T follicular helper cell (primary cell): Measurements from ENCODE around the gene C1orf116.
A peak's percentile ranks its signal among the peaks of the same experiment; 100 is the strongest.

Experiments used
- DNase-seq: peaks from one replicate; pipeline ENCODE4 v3.0.0-alpha.2; 2020; ENCODE audit warnings: low read depth

The C1orf116 gene

DNA sequence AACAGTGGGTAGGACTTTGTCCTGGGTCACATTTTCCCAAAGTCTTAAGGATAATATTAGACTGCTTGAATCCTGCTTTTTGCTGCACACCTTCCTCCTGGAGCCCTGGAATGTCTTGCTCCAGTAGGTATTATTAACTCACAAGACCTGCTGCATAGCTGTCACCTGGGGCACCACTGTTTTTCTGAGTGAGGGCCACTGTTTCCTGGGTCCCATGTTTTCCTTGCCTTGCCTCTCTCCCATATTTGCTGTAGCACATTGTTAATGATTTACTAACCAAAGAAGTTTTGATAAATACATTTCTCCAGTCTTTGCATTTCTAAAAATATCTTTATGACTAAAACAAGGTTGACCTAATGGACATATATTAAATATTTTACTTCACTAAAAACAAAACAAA, 39.8 kb downstream of the C1orf116 start:
- no peak for DNase-seq

DNA sequence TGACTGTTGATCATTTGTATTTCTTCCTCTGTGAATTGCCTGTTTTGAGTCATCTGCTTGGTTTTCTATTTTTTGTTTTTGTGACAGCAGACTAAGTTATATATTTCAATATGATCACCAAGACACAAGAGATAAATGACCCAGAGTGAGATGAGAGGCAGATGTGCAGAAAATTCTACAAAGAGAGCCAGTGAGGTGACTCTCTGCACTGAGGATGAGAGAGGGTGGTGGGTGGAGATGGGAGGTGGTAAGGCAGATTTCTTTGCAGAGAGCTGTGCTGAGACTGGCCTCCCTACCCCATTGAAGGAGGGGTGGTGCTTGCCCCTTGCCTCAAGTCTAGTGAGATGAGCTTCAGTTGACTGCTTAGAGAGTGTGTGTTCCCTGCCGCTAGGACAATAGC, 44.7 kb downstream of the C1orf116 start:
- no peak for DNase-seq

DNA sequence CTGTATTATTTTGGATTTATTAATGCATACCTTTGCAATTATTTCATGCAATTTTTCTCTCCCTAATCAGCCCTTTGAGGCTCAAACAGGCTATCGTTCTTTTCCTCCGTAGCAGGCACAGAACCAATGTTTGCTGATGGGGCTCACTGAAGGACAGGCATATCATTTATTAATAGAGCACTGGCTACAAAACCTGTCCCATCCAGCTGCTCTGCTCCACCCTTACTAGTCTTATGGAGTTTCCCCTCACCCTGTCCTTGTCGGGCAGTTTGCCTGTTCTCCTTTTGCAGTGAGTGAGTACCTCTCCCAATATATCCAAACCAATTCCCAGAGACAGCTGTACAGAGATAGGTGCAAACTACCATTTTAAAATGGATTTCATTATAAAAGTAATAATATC, 45.7 kb downstream of the C1orf116 start:
- no peak for DNase-seq

DNA sequence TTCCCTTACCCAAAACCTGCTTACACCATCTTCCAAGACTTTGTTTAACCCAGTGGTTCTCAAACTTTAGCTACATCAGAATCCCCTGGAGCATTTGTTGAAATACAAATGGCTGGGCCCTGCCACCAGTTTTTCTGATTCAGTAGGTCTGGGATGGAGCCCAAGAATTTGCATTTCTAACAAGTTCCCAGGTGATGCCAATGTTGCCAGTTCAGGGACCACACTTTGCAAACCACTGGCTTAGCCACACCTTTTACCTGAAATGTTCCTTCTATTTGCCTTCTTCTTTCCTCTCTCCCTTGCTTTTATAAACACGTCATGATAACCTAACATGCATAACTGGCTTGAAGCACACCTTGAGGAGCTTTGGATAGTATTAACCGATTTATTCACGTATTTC, 46.2 kb downstream of the C1orf116 start:
- no peak for DNase-seq

DNA sequence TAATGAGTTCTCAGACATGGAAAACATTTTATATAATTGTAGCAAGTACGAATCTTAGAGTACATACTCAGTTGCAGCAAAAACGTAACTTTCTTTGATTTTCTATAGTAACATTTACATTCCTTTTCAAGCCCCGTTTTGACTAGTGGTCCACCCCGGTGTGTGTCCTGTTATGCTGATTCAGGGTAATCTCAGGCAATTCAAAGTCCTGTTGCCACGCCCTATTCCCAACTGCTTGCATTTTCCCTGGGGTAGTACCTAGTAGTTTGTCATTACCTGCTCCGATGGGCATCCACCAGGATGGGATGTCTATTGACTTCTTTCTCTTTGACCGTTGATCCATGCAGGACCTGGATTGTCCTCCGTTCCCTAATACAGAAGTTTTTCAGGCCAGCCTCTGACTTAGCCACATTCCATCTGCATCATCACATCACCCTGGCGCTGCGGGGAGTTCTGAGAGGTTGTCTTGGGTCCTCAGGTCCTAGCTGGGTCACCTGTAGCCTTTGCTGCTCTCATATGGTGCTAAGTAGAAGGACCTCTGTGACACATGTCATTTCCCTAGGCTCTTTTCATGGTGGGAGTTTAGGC, 47.3 kb downstream of the C1orf116 start:
- DNase-seq, result no peak

DNA sequence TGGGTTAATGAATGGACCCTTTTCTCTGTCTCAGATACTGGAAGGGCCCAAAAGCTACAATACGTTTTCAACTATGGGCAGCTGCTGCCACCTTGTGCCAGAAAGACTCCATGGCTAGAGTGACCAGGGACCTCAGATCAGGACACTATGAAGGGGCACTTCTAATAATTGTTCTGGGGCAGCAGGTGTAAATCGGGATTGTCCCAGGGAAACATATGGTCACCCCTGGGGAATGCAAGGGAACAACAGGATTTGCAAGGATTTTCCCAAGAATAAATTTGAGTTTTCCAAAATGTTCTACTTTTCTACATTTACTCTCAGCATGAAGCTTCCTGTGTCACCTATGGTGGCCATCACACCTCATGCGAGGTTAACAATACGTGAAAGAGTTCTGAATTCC, 50.3 kb downstream of the C1orf116 start:
- DNase-seq, result peak; percentile 45

DNA sequence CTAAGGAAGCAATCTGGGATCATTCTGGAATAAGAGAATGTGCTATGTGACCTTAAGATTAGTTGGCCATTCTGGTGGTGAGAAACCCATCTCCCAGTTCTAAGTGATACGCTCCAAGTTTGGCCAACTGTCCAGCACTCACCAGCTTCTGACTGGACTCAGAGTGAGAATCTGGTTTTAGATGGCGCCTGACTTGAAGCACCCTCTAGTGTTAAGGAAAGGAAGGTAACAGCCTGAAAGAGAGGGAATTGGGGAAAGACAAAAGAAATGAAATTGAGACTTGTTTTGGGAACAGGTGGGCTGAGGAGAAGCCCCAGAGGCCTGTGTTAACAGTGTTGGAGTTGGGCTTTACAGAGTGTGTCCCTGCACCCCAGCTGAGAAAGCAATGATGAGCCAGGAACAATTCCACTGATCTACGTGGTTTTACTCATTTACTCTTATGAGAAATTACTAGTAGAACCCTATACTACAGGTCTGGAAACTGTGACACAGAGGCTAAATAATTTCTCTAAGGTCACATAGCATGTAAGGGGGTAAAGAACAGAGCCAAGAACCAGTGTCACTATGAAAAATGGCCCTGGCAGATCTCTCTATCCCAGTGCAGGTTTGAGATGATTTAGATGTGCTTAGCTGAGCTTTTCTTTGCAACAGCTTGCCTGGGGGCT, 53.0 kb downstream of the C1orf116 start:
- no peak for DNase-seq

DNA sequence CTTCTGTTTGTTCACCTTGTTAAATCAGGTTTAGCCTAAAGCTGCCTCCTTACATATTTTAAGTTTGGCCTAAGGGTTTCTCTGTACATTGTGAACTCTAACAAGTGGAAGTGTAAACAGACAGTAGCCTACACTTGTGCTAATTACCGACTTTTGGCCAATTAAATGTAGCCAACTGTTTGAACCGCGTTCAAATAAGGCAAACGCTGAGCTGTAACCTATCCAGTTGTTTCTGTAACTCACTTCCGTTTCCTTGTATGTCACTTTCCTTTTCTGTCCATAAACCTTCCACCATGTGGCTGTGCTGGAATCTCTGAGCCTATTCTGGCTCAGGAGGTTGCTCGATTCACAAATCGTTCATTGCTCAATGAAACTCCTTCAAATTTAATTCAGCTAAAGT, 54.3 kb downstream of the C1orf116 start:
- no peak for DNase-seq

DNA sequence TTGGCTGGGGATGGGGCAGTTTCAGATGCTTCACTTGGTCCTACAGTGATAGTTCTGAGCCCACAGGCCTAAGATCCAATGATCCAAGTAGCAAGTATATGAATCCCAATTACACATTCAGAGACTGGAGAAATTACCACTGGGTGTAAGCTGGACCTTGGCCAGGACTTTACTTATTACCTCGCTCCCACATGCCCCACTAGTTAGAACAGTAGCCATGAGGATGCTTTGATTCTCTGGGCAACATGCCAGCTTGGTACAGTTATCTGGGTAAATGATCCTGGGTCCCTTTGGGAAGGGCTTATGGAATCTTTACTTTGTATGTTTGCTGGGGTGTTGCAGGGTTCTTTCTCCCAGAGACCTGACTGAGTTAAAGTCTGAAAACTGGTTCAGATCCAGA, 57.2 kb downstream of the C1orf116 start:
- no peak for DNase-seq

DNA sequence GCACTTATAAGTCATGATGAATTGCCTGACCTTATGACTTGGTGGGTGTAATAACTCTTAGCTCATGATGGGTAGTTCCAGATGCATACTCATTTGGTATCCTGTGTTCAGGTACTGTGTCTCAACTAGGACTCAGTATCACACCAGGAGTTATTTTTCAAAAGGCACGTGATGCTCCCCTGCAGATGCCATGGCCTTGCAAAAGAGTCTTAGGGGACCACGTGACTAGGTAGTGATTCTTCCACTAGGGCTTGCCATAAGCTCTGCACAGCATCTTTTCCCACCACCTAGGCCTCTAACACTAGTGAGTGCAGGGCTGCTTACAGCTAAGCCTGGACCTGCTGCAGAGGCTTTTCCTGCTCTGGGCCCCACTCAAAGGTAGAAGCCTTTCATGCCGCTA, 58.4 kb downstream of the C1orf116 start:
- DNase-seq, result no peak

DNA sequence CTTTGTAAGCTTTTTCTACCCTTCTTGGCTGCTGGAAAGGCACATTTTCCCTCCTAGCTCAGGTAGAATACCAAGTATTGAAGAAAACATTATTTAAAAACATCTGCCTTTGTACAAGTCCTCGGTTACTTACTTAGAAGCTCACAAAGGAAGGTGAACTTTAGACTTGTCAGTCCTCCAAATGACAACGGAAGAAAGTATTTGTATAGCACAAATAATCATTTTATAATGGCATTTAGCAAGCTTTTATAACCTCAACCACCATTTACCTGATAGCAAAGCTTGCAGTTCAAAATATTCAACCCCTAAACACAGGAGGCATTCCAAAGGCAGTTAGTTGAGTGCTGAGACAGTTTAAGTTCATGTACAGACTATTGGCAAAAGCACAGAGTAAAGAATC, 59.8 kb downstream of the C1orf116 start:
- no peak for DNase-seq

DNA sequence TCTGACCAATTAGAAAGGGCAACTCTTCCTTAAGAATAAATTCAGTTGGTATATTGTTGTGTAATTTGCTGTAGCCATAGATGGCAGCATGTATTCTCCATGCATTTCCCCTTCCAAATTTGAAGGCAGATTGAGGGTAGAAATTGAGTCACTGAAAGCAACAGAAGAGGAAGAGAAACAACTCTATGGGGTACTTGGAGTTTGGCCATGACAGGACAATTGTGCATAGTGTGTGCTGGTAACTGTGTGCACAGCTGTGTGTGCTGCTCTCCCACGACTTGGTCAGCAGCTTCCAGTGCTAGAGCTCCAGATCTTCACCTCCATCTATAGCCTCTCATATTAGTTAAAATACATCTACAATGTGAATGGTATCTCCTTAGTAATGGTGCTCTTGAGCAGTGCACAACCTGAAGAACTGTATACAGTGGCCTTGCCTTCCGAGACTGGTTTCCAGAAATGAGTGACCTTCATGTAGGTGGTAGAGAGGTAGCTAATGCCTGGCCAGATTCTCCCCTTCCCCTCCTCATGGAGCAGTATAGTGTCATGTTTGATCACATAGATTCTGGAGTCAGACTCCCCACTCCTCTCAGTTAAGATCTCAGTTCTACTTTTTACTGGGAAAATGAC, 61.4 kb downstream of the C1orf116 start:
- no peak for DNase-seq

DNA sequence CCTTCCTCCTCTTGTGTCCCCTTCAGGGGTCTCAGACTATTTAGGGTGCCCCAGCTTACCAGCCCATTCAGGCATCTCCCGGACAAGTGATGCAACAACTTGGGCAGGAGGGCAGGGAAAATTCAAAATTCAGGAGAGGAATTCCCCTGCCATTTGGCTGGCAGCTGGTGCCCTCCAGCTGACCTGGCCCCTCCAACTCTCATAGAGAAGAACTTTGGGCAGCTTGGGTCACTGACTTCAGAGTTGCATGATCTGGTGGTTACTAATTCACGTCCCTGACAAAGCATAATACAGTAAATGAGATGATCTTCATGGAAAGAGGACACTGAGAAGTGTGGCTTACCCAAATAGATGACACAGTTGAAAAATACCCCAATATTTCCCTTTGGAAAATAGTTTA, 62.1 kb downstream of the C1orf116 start, which contains the start of gene FCAMR:
FCAMR (minus strand) TSS at position 15 of the 400 bp plus-strand sequence. CDS start 335 bp downstream, outside the sequence.
- no peak for DNase-seq

DNA sequence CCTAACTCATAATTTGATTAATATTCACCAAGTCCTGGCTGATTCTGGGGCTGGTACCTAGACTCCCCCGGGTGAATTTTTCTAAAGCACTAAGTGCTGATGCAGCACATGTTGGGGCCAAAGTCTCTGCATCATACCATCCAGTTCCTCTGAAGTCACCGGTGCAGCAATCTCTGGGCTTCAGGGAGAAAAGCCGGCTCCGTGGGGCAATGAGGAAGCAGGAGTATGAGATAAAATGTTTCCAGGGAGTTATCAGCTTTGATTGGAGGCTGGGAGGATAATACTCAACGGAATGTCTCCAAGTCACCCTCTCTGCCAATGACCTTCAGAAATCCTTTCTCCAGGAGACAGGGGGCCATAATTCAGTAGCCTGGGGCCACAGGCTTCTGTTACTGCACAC, 63.5 kb downstream of the C1orf116 start:
- no peak for DNase-seq
